GM18861 (cell line): ENCODE data around the gene DYNLT2B.
"Not testable (repeated sequence)": the region's sequence is repeated elsewhere in the genome, so short reads cannot be mapped to it uniquely, and the experiment has no call there.

Experiments
- ATAC-seq: cut with Tn5 transposase; IDR thresholded peaks from one replicate; pipeline ENCODE4 v1.9.1; 2021; ENCODE audit not compliant: unreplicated experiment

Gene DYNLT2B

GRCh38 chr3:196327405-196327804 lies 9.4 kb upstream of the DYNLT2B start:
- no peak for ATAC-seq

GRCh38 chr3:196326936-196327335 lies 8.9 kb upstream of the DYNLT2B start:
- ATAC-seq, result no peak

- ATAC-seq, result no peak
Observed at GRCh38 chr3:196323691-196324090, 5.7 kb upstream of the DYNLT2B start.

DNA sequence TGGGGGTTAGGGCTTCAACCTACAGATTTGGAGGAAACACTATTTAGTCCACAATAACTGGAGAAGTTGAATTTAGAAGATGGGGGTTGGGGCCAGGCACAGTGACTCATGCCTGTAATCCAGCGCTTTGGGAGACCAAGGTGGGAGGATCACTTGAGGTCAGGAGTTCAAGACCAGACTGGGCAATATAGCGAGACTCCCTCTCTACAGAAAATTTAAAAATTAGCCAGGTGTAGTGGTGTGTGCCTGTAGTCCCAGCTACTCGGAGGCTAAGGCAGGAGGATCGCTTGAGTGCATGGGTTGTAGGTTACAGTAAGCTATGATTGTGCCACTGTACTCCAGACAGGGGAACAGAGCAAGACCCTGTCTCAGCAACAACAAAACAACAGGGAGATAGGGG lies 5.0 kb upstream of the DYNLT2B start:
- ATAC-seq, result no peak

- ATAC-seq, result no peak
Observed at GRCh38 chr3:196321162-196321561, 3.1 kb upstream of the DYNLT2B start.

DNA sequence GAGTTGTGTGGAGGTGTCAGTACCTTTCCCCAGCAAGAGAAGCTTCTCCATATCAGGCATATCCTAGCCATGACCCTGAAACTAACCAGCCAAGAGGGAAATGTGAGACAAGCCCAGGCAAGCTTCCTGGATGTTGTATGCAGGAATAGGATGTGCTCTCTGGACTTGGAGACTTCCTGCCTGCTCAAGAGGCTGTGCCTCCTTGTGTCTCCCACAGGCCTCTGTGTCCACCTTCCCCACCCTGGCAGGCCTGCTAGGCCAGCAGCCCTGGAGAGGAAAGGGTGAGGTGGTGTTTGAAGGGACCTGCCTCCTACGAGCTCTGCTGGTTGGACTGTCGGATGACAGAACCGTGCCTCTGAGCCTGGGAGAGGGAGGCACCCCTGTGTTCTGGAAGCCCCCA lies 2.1 kb upstream of the DYNLT2B start:
- ATAC-seq, result no peak

DNA sequence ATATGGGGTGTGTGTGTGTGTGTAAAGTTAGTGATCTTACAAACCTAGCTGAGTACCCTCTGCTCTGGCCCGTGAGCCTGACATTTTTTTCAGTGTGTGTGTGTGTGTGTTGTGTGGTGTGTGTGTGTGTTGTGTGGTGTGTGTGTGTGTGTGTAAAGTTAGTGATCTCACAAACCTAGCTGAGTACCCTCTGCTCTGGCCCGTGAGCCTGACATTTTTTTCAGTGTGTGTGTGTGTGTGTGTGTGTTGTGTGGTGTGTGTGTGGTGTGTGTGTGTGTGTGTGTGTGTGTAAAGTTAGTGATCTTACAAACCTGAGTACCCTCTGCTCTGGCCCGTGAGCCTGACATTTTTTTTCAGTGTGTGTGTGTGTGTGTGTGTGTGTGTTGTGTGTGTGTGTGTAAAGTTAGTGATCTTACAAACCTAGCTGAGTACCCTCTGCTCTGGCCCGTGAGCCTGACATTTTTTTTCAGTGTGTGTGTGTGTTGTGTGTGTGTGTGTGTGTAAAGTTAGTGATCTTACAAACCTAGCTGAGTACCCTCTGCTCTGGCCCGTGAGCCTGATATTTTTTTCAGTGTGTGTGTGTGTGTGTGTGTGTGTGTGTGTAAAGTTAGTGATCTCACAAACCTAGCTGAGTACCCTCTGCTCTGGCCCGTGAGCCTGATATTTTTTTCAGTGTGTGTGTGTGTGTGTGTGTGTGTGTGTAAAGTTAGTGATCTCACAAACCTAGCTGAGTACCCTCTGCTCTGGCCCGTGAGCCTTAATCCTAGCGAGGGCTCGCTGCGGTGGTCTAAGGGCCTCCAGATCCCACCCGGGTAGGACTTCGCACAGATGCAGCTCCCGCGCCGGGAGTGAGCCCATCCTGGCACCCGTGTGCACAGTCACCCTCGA lies 997 bp downstream of the DYNLT2B start:
- ATAC-seq, result not testable (repeated sequence)

- ATAC-seq, result no peak
Observed at GRCh38 chr3:196315821-196316220, 2.2 kb downstream of the DYNLT2B start.

DNA sequence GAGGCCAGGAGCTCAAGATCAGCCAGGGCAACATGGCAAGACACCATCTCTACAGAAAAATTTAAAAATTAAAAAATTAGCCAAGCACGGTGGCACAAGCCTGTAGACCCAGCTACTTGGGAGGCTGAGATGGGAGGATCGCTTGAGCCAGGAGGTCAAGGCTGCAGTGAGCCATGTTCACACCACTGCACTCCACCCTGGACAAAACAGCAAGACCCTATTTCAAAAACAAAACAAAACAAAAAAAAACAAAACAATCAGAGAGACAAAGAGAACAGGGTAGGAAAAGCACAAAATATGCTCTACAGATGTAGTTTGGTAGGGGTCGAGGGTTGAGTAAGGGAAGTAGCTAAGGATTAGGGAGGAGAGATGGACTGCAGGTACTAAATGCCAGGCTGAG lies 3.4 kb downstream of the DYNLT2B start:
- no peak for ATAC-seq

DNA sequence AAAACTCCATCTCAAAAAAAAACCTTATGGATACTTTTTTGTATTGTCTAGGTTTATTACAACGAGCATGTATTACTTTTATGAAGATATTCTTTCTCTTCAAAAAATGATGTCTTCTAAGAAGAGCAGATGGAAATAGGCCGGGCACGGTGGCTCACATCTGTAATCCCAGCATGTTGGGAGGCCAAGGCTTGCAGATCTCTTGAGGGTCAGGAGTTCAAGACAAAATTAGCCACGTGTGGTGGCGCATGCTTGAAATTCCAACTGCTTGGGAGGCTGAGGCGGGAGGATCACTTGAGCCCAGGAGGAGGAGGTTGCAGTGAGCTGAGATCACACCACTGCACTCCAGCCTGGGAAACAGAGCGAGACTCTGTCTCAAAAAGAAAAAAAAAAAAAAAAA lies 4.0 kb downstream of the DYNLT2B start:
- not testable (repeated sequence) for ATAC-seq

- not testable (repeated sequence) for ATAC-seq
Observed at GRCh38 chr3:196302960-196303359, 15.1 kb downstream of the DYNLT2B start.

DNA sequence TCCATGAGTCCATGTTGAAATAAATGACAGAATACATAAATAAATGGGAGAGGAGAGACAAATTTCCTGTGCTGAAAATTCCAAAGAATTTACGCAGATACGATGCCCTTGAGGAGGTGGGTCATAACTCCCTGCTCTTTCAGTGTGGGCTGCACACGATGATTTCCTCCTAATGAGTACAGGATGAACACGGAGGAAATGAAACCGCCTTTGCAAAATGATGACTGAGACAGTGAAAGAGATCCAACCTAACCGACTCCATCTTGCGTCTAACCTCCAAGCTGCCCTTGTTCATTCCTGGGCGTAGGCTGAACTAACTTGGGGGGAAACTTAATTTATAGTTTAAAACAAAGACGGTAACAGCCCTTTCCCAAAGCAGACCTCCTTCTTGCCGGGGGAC lies 15.5 kb downstream of the DYNLT2B start:
- not testable (repeated sequence) for ATAC-seq

DNA sequence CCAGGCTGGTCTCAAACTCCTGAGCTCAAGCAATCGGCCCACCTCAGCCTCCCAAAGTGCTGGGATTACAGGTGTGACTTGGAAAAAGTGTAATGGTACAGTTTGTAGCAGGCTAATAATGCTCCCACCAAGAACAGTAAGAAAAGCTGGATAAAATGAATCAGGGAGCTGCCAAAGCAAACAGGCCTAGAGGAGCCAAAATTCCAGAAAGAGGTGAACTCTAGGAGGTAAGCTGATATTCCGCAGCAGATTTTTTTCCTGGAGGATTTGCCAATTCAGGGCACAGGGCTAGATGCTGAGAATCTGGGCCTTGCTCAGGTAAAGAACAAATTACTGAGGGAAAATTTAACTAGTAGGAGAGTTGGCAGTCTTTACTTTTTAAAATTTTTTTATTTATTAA lies 19.5 kb downstream of the DYNLT2B start:
- ATAC-seq, result no peak

DNA sequence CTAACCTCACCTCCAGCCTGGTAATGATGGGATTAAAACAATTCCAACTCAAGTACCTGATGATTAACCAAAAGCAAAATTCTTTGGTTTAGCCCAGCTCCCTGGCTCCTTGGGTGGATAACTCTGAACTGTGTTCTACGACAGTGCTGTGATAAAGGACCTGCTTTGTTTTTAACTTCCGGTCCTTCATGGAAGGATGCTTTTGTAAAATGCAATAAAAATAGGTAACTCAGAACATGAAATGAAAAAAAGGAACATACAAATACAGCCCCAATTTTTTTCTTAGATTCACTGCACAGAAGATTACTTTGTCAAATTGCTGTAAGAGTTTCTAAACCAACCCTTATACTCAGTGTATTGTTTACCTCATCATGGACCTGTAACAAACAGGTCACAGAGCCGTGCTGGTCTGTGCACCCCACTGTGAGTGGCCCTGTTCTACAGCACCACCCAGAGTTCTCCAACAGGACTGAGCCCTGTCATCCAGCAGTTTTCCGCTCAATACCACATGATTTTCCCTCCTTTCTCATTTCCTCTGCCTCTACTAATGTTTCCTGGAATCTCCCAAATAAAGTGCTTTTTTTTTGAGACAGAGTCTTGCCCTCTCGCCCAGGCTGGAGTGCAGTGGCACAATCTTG lies 25.6 kb downstream of the DYNLT2B start:
- ATAC-seq, result no peak

- no peak for ATAC-seq
Observed at GRCh38 chr3:196288141-196288460, 29.9 kb downstream of the DYNLT2B start.

DNA sequence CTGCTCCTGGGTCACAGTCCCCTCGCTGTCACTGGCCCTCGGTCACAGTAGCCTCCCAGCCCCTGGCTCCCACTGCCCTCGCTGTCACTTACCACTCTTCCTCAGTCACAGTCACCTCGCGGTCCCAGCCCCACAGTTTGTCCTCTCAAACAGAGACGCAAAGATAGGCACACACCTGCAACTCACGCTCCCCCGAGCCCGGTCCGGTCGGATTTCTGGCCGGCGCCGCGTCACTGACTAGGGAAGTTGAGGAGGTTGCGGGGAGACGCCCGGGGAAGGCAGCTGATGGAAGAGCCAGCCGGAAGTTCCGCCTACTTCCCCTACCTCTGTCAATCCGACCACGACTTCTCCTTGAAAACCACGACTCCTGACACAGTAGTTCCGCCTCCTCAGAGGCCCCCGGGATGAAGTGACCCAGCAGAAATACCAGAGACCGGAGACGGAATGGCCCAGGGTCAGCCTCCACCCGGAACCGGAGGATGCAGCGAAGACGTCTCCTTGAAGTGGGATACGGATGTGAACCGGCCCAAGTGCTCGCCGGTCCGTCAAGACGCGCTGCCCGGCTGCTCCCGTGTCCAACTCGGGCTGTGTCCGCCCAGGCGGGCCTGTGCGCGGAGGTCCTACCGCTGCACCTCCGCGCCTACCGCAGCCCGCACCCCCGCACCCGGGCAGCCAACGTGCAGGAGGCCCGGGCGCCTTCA lies 30.4 kb downstream of the DYNLT2B start, which contains the start of gene PCYT1A:
PCYT1A (minus strand) TSS at position 287 of the 701 bp plus-strand sequence. CDS start 17,195 bp downstream, outside the sequence.
- ATAC-seq, result peak; percentile 68

DNA sequence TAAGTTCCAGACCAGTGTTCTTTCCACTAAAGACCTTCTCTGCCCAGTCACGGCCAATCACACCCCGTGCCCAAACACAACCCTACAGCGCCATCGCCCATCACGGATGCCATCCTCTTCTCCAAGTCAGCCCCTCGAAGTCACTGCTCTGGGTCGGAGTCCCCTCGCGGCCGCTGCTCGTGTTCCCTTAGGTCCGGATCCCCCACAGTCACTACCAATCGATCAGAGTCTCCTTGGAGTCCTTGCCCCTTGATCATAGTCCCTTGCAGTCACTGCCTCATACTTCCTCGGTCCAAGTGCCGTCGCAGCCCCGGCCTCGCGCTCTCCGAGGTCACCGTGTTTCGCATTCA lies 31.0 kb downstream of the DYNLT2B start:
- peak; percentile 8 for ATAC-seq

- ATAC-seq, result no peak
Observed at GRCh38 chr3:196284396-196284795, 33.6 kb downstream of the DYNLT2B start.

- no peak for ATAC-seq
Observed at GRCh38 chr3:196281962-196282361, 36.1 kb downstream of the DYNLT2B start.

GRCh38 chr3:196280689-196281440 lies 37.2 kb downstream of the DYNLT2B start:
- ATAC-seq, result no peak

DNA sequence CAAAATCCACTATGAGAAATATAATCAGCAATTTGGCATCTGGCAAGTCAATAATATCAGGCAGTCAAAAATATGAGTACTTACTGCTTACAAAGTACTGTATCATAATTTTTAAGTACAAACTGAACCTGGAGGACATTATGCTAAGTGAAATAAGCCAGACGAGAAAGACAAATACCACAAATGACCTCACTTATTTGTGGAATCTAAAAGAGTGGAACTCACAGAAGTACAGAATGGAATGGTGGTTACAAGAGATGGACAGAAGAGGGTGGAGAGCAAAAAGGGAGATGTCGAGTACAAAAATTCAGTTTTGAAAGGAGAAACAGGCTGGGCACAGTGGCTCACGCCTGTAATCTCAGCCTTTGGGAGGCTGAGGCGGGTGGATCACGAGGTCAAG lies 42.9 kb downstream of the DYNLT2B start:
- no peak for ATAC-seq
